ENCODE data around the gene CACNG4. TPM values are rescaled to one million over a fixed set of nuclear protein-coding genes. Genes with fewer than 3 reads are reported as not detected.

Gene CACNG4
- total RNA-seq, 1 experiment from 2014 or later: 40.3 TPM

DNA sequence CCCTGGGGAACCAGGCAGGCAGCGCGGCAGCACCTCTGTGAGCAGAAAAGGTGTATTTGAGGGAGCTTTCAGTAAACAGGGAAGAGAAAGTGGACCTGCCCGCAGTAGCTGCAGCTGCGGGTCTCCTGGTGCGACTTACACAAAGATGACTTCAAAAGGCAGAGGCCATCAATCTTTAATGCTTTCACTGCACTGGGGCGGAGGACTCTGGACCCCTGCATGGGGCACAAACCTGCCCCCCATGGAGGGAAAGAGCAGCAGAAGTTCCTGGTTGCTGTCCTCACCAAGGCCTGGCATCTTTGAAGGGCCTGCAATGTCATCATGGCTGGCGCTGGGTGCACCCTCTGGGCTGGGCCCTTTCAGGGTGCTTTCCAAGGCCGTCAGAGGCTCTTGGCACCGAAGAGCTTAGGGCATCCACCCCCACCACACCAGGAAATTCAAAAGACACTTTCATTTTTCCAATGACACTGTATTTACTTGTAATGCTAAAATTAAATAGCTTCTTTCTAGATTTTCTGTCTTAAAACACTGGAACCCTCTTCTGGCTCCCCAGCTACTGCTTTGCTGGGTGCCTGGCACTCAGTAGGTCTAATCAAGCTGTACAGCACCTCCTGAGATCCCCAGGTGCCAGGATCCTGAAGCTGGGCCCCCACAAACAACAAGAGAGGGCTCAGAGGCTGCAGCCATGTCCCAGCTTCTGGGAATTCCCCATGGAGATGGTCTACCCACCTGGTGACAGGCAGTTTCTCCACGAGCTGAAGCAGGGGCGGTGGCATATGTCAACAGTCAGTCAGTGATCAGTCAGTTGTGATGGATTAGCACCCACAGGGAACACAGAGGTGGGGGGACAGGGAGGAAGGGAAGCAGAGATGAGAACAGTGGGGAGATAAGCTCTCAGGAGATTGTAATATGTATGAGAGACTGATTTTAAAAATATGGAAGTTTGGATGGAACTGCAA is 77.7 kb downstream of the CACNG4 start:
- in situ Hi-C loops (cut with HindIII; ENCODE audit: low pct_unique_long_range_greater_than_20kb, low sequenced_read_pairs): no loop called here
- H3K27me3 ChIP-seq (ENCODE audit: control insufficient read depth, insufficient read depth, low read length): no peaks in the 10 kb centered on the region
- H3K9me3 ChIP-seq (ENCODE audit: control insufficient read depth, insufficient read depth, low read depth, low read length): no peaks in the 10 kb centered on the region
- no peak for TF ChIP-seq TCF7L2 (IDR thresholded peaks at IDR 0.05; ENCODE audit: low read depth, low read length)
- no peak for TF ChIP-seq SIN3A (IDR thresholded peaks at IDR 0.05; ENCODE audit: borderline replicate concordance, insufficient read depth, low read depth, low read length)
- TF ChIP-seq, protein P1, sequence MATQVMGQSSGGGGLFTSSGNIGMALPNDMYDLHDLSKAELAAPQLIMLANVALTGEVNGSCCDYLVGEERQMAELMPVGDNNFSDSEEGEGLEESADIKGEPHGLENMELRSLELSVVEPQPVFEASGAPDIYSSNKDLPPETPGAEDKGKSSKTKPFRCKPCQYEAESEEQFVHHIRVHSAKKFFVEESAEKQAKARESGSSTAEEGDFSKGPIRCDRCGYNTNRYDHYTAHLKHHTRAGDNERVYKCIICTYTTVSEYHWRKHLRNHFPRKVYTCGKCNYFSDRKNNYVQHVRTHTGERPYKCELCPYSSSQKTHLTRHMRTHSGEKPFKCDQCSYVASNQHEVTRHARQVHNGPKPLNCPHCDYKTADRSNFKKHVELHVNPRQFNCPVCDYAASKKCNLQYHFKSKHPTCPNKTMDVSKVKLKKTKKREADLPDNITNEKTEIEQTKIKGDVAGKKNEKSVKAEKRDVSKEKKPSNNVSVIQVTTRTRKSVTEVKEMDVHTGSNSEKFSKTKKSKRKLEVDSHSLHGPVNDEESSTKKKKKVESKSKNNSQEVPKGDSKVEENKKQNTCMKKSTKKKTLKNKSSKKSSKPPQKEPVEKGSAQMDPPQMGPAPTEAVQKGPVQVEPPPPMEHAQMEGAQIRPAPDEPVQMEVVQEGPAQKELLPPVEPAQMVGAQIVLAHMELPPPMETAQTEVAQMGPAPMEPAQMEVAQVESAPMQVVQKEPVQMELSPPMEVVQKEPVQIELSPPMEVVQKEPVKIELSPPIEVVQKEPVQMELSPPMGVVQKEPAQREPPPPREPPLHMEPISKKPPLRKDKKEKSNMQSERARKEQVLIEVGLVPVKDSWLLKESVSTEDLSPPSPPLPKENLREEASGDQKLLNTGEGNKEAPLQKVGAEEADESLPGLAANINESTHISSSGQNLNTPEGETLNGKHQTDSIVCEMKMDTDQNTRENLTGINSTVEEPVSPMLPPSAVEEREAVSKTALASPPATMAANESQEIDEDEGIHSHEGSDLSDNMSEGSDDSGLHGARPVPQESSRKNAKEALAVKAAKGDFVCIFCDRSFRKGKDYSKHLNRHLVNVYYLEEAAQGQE (IDR thresholded peaks at IDR 0.05; ENCODE audit: insufficient read depth in 1 of 2, low read depth in 2 of 2, low read length in 1 of 2): no peak
- TF ChIP-seq, protein P2, sequence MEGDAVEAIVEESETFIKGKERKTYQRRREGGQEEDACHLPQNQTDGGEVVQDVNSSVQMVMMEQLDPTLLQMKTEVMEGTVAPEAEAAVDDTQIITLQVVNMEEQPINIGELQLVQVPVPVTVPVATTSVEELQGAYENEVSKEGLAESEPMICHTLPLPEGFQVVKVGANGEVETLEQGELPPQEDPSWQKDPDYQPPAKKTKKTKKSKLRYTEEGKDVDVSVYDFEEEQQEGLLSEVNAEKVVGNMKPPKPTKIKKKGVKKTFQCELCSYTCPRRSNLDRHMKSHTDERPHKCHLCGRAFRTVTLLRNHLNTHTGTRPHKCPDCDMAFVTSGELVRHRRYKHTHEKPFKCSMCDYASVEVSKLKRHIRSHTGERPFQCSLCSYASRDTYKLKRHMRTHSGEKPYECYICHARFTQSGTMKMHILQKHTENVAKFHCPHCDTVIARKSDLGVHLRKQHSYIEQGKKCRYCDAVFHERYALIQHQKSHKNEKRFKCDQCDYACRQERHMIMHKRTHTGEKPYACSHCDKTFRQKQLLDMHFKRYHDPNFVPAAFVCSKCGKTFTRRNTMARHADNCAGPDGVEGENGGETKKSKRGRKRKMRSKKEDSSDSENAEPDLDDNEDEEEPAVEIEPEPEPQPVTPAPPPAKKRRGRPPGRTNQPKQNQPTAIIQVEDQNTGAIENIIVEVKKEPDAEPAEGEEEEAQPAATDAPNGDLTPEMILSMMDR (IDR thresholded peaks at IDR 0.05): no peak
- TF ChIP-seq POLR2AphosphoS5 (IDR thresholded peaks at IDR 0.05; ENCODE audit: low read depth, low read length): no peak
- ATAC-seq (no peak), DNase-seq (ENCODE audit: low read depth, low spot score) (no peak)
- CTCF ChIA-PET: no interaction called here
- POLR2A ChIA-PET: no interaction called here
- intact Hi-C loops (cut with micrococcal nuclease; ENCODE audit: unreplicated experiment): no loop called here
- no TSS peak for BruUV-seq (replicated peaks)
- H3K4me3 ChIP-seq (ENCODE audit: low read depth in 2 of 2, low read length in 2 of 2): no peak overlapping the region
- no peak overlapping the region for H3K27ac ChIP-seq (ENCODE audit: low read length)
- no peaks in the 10 kb centered on the region for H3K36me3 ChIP-seq (ENCODE audit: control insufficient read depth, insufficient read depth, low read length)
- no peaks in the 10 kb centered on the region for H3K4me1 ChIP-seq (ENCODE audit: control insufficient read depth, insufficient read depth, low read length)

DNA sequence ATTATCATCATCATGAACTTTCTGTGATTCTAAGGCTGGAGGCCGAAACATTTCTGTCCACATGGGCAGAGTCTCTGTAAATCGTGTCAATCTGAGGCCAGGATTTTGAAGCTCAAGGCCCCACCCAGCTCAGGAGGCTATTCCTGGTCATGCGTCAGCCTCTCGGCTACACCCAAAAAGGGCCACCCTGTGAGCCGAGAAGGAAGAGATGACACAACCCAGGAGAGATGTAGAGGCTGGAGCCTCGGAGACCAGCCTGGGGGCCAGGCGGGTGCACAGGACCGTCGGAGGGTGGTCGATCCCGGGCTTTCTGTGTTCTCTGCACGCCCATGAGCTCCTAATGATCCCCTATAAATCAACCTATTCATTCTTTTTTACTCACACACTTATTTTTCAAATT is 78.8 kb downstream of the CACNG4 start:
- BruUV-seq (replicated peaks): no TSS peak
- Histone ChIP-seq H3K27ac (ENCODE audit: low read length) (no peak overlapping the region), H3K36me3 (ENCODE audit: control insufficient read depth, insufficient read depth, low read length) (no peaks in the 10 kb centered on the region), H3K27me3 (ENCODE audit: control insufficient read depth, insufficient read depth, low read length) (no peaks in the 10 kb centered on the region), H3K9me3 (ENCODE audit: control insufficient read depth, insufficient read depth, low read depth, low read length) (0 out of 2 replicates have a peak, but pooled peaks cover 3% of the 10 kb centered on the region), H3K4me3 (ENCODE audit: low read depth in 2 of 2, low read length in 2 of 2) (no peak overlapping the region), H3K4me1 (ENCODE audit: control insufficient read depth, insufficient read depth, low read length) (no peaks in the 10 kb centered on the region)
- CTCF ChIA-PET: no interaction called here
- POLR2A ChIA-PET: no interaction called here
- intact Hi-C loops (cut with micrococcal nuclease; ENCODE audit: unreplicated experiment): no loop called here
- TF ChIP-seq SIN3A (IDR thresholded peaks at IDR 0.05; ENCODE audit: borderline replicate concordance, insufficient read depth, low read depth, low read length) (no peak), POLR2AphosphoS5 (IDR thresholded peaks at IDR 0.05; ENCODE audit: low read depth, low read length) (no peak), TCF7L2 (IDR thresholded peaks at IDR 0.05; ENCODE audit: low read depth, low read length) (no peak)
- TF ChIP-seq, protein P2 (IDR thresholded peaks at IDR 0.05): no peak
- TF ChIP-seq, protein P1 (IDR thresholded peaks at IDR 0.05; ENCODE audit: insufficient read depth in 1 of 2, low read depth in 2 of 2, low read length in 1 of 2): no peak
- DNase-seq (ENCODE audit: low read depth, low spot score) (no peak), ATAC-seq (no peak)
- in situ Hi-C loops (cut with HindIII; ENCODE audit: low pct_unique_long_range_greater_than_20kb, low sequenced_read_pairs): no loop called here

Measured in Panc1 (cell line).